Adipose tissue (tissue), 3 donors: ENCODE data around the gene ARSB. TPM values are rescaled to one million over a fixed set of nuclear protein-coding genes. Genes with fewer than 3 reads are reported as not detected.
"Not testable (repeated sequence)": the region's sequence is repeated elsewhere in the genome, so short reads cannot be mapped to it uniquely, and the experiment has no call there.

ENCODE experiments used
- H3K27ac ChIP-seq: one replicate; pipeline ENCODE4 v1.5.1; 2013; ENCODE audit warnings: low read depth, low read length
- WGBS, 3 donors: extraction: QIAGEN DNeasy Blood & Tissue Kit; methylation state at CpG; one replicate each; pipeline ENCODE4 v1.1.7; 2013; 5-methylcytosine and 5-hydroxymethylcytosine counted together
- polyA plus RNA-seq, 3 donors: library from polyadenylated mRNA; stranded (reverse); fragments of 200-250 nt; gene quantifications; one replicate each; pipeline ENCODE4 v1.2.3, GENCODE V29; 2013
- donor health status: healthy with polysubstance abuse.
- donor health status: Bipolar disorder and iron deficiency.
- donor health status: healthy.

Gene ARSB
- polyA plus RNA-seq, 3 donors = 1.8 to 4.1 (median 3.9) TPM

GRCh38 chr5:78755822-78756429 lies 229.2 kb downstream of the ARSB start:
- H3K27ac ChIP-seq = no peak overlapping the region
- WGBS, 3 donors = 67 to 82% (median 75%) methylated on average over 2 of the region's 2 CpGs

GRCh38 chr5:78754655-78755054 lies 230.5 kb downstream of the ARSB start:
- 42 to 44% (median 43%) methylated on average over 2 of the region's 2 CpGs for WGBS, 3 donors
- H3K27ac ChIP-seq = no peak overlapping the region

GRCh38 chr5:78753093-78753531 lies 232.0 kb downstream of the ARSB start:
- H3K27ac ChIP-seq = no peak overlapping the region
- 71 to 86% (median 78%) methylated on average over 4 of the region's 4 CpGs for WGBS, 3 donors

- H3K27ac ChIP-seq = no peak overlapping the region
- 65 to 96% (median 76%) methylated on average over 1 of the region's 1 CpG for WGBS, 3 donors
Measured at GRCh38 chr5:78751872-78752271, 233.2 kb downstream of the ARSB start.

DNA sequence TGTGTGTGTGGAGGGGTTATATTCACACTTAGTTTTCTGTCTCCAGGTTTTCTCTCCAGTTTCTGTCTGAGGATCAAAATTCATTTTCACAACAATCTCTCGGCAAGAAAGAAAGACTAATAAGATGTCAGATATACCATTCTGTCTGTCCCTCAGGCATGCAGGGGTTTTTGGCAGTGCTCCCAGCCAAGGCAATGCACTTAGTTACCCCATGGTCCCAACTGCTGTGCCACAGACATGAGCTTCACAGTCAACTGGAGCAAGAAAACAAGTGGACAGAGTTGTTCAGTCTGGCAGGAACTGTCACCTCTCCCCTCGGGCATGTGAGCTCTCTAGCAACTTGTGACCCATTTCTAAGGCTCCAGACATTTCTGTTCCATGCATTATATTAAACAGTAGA lies 234.8 kb downstream of the ARSB start:
- no peak overlapping the region for H3K27ac ChIP-seq
- 35 to 51% (median 46%) methylated on average over 2 of the region's 2 CpGs for WGBS, 3 donors

- WGBS, 3 donors = 78 to 84% (median 80%) methylated on average over 7 of the region's 7 CpGs
- no peak overlapping the region for H3K27ac ChIP-seq
Measured at GRCh38 chr5:78747705-78748359, 237.3 kb downstream of the ARSB start.

GRCh38 chr5:78747055-78747454 lies 238.1 kb downstream of the ARSB start:
- 74 to 83% (median 76%) methylated on average over 10 of the region's 10 CpGs for WGBS, 3 donors
- H3K27ac ChIP-seq = no peak overlapping the region

- 73 to 79% (median 76%) methylated on average over 6 of the region's 6 CpGs for WGBS, 3 donors
- no peak overlapping the region for H3K27ac ChIP-seq
Measured at GRCh38 chr5:78746021-78746770, 238.9 kb downstream of the ARSB start.

GRCh38 chr5:78744951-78745534 lies 240.1 kb downstream of the ARSB start:
- no peak overlapping the region for H3K27ac ChIP-seq
- 65 to 77% (median 75%) methylated on average over 3 of the region's 3 CpGs for WGBS, 3 donors

DNA sequence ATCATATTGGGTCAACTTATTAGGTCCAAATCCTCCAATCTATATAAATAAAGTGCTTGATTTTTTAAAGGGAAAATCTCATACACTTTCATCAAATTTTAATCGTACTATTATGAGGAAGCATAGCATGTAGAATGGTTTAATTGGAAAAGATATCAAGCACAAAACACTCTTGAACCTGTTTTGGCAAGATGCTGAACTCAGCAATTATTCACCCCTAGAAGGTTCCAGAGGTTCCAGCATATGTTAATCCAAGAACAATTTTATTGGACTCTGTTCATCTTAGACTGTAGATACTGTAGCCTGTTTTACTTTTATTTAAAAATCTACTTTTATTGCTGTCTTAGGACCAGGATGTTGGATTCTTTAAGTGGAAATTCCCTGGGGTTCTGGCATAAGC lies 244.1 kb downstream of the ARSB start:
- no peak overlapping the region for H3K27ac ChIP-seq
- 88 to 96% (median 92%) methylated on average over 1 of the region's 1 CpG for WGBS, 3 donors

GRCh38 chr5:78738693-78739300 lies 246.3 kb downstream of the ARSB start:
- WGBS, 3 donors = 29 to 74% (median 74%) methylated on average over 4 of the region's 4 CpGs
- H3K27ac ChIP-seq = no peak overlapping the region

GRCh38 chr5:78738104-78738503 lies 247.0 kb downstream of the ARSB start:
- no peak overlapping the region for H3K27ac ChIP-seq
- WGBS, 3 donors = 98 to 100% (median 100%) methylated on average over 3 of the region's 3 CpGs

- WGBS, 3 donors = 94 to 100% (median 99%) methylated on average over 4 of the region's 4 CpGs
Measured at GRCh38 chr5:78735834-78736463, 249.2 kb downstream of the ARSB start.

DNA sequence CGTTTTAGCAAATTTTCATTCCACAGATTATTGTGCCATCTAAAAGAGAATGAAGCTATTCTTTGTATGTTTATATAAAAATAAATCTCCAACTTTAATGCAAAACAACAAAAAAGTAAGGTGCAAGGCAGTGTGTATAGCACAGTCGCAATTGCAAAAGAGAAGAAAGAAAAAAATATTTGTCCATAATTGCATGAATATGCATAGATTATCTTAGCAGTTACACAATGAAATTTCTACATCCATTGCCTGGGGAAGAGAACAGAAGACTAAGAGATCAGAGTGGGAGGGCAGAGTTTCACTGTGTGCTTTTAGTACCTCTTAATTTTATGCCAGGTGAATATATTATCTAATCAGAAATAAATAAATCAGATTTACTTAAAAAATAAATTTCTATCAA lies 250.2 kb downstream of the ARSB start:
- H3K27ac ChIP-seq = no peak overlapping the region
- 95 to 97% (median 96%) methylated on average over 2 of the region's 2 CpGs for WGBS, 3 donors

More at GRCh38 chr5:78735834-78736463, 249.2 kb downstream of the ARSB start:
- no peak overlapping the region for H3K27ac ChIP-seq

DNA sequence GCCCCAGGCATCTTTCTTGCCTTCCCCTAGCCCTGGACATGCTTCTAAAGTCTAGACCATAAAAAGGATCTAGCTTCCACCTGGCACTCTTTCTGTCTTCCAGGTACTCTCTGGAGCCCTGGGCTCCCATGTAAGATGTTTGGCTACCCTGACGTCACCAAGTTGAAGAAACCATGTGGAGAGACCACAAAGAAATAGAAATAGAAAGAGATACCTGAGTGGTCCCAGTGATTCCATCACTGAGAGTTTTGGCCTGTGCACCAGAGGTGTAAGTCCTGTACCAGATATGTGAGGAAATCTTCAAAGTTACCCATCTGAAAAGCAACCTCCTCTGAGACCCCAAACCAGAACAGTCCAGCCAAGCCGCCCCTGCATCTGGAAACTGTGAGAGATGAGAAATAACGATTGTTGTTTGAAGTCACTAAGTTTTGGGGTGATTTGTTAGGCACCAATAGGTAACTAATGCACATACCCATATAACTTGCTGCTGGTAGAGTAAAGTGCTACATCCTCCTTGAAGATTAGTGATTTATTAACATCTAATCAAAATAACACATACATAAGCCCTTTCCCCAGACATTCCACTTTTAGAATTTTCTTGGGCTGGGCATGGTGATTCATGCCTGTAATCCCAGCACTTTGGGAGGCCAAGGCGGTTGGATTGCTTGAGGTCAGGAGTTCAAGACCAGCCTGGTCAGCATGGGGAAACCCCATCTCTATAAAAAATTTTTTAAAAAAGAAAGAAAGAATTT lies 250.8 kb downstream of the ARSB start:
- H3K27ac ChIP-seq = no peak overlapping the region
- WGBS, 3 donors = 88 to 93% (median 92%) methylated on average over 4 of the region's 4 CpGs

- WGBS, 3 donors = 85 to 98% (median 90%) methylated on average over 6 of the region's 6 CpGs
- H3K27ac ChIP-seq = not testable (repeated sequence)
Measured at GRCh38 chr5:78732721-78733120, 252.4 kb downstream of the ARSB start.

GRCh38 chr5:78731884-78732283 lies 253.2 kb downstream of the ARSB start:
- H3K27ac ChIP-seq = no peak overlapping the region
- WGBS, 3 donors = 44 to 64% (median 61%) methylated on average over 2 of the region's 2 CpGs
